ENCODE results near the gene CZIB. TPM values are rescaled to one million over a fixed set of nuclear protein-coding genes. Genes with fewer than 3 reads are reported as not detected.

The CZIB gene
- total and polyA plus RNA-seq, 2 of the 8 experiments (the other 6 are each of a cell fraction or from before 2014, with no cell fraction given) = 46.5 to 48.0 TPM

- H2BK20ac ChIP-seq (ENCODE audit: low read length) = no peak overlapping the region
- no peaks in the 10 kb centered on the region for H4K20me1 ChIP-seq (replicated peaks in 1 of 2; ENCODE audit: control insufficient read depth in 1 of 2, insufficient read depth in 2 of 2, low read length in 2 of 2)
- DNase-seq (ENCODE audit: low read depth in 1 of 2, low spot score in 2 of 2) (no peak), FAIRE-seq (no peak)
- H3K56ac ChIP-seq (replicated peaks; ENCODE audit: insufficient read length, low read depth, low read length) = no peak overlapping the region
- H4K8ac ChIP-seq (ENCODE audit: extremely low read depth, insufficient read depth, low read length) = no peak overlapping the region
- no peak overlapping the region for H2BK5ac ChIP-seq (ENCODE audit: low read depth, low read length)
- H3K27ac ChIP-seq (ENCODE audit: low read depth, low read length) = no peak overlapping the region
- H2AK5ac ChIP-seq (ENCODE audit: low read depth, low read length) = no peak overlapping the region
- H3K23me2 ChIP-seq (ENCODE audit: low read depth, low read length) = no peaks in the 10 kb centered on the region
- H2BK12ac ChIP-seq (ENCODE audit: low read depth, low read length) = no peak overlapping the region
- 76% methylated on average over 10 of the region's 10 CpGs; no CpG with 5 or more reads in 1 of the 2 experiments for WGBS, 2 experiments (ENCODE audit: extremely low coverage in 1 of 2, insufficient coverage in 1 of 2, insufficient read length in 1 of 2, insufficient replicate concordance in 2 of 2, low coverage in 1 of 2, low lambda C conversion rate in 2 of 2, missing lambda C conversion rate in 1 of 2)
- H3K23ac ChIP-seq (ENCODE audit: insufficient read length) = no peak overlapping the region
- H3K9me3 ChIP-seq (ENCODE audit: insufficient read depth in 2 of 2, low read depth in 1 of 2, low read length in 1 of 2) = no peaks in the 10 kb centered on the region
- no peaks in the 10 kb centered on the region; a peak in 1 of 7 replicates for H3K27me3 ChIP-seq (replicated peaks in 1 of 4; ENCODE audit: control insufficient read depth in 3 of 4, extremely low read depth in 1 of 4, insufficient read depth in 3 of 4, low read length in 3 of 4)
- CTCF ChIA-PET (ENCODE audit: partially characterized antibody) = interaction anchor here (0.7 to 2.0 kb wide), 7 partner anchors 9 to 288 kb away, joined by 3 to 6 read pairs (median 3); no protein-coding TSS in a partner anchor
- no peak overlapping the region for H3K4ac ChIP-seq (replicated peaks; ENCODE audit: insufficient read length, low read depth, low read length)
- H3K79me1 ChIP-seq (ENCODE audit: low read depth, low read length) = no peaks in the 10 kb centered on the region
- H4K5ac ChIP-seq (ENCODE audit: insufficient read length, low read depth, low read length) = no peak overlapping the region
- no peak overlapping the region for H2BK15ac ChIP-seq (ENCODE audit: low read length)
- H3K79me2 ChIP-seq (ENCODE audit: control insufficient read depth in 1 of 2, insufficient read depth in 2 of 2, low read length in 2 of 2) = no peaks in the 10 kb centered on the region
- H3K36me3 ChIP-seq (ENCODE audit: control insufficient read depth in 2 of 4, insufficient read depth in 4 of 4, low read length in 3 of 4) = no peaks in the 10 kb centered on the region
- no peak overlapping the region for H3K14ac ChIP-seq (ENCODE audit: insufficient read length)
- H2AFZ ChIP-seq (ENCODE audit: low read length) = no peak overlapping the region
- no peak overlapping the region for H3K9ac ChIP-seq (replicated peaks in 1 of 4; ENCODE audit: extremely low read depth in 1 of 4, low read depth in 3 of 4, low read length in 3 of 4)
- no peak overlapping the region for H3K4me3 ChIP-seq (ENCODE audit: extremely low read depth in 1 of 4, insufficient read depth in 2 of 4, low read depth in 3 of 4, low read length in 4 of 4)
- no peak overlapping the region for H3K18ac ChIP-seq (ENCODE audit: extremely low read depth, low read length)
- H4K91ac ChIP-seq (replicated peaks; ENCODE audit: insufficient read length, low read length) = no peak overlapping the region
- no peak overlapping the region for H3K4me2 ChIP-seq (ENCODE audit: insufficient read depth in 1 of 2, low read depth in 2 of 2, low read length in 2 of 2)
- no peaks in the 10 kb centered on the region for H3K4me1 ChIP-seq (replicated peaks in 1 of 4; ENCODE audit: control insufficient read depth in 3 of 4, insufficient read depth in 4 of 4, low read length in 3 of 4)
- no peak overlapping the region for H2BK120ac ChIP-seq (replicated peaks; ENCODE audit: low read depth, low read length)
- POLR2A ChIA-PET (ENCODE audit: partially characterized antibody) = no interaction called here
- TF ChIP-seq RAD21 (IDR thresholded peaks at IDR 0.05 in 1 of 2, conservative IDR thresholded peaks at IDR 0.05 in 1 of 2; ENCODE audit: low read depth in 2 of 2, low read length in 2 of 2) = peak in 1 of 2 experiments; percentile 24; a peak in 1 of 4 replicates
- TF ChIP-seq RXRA (IDR thresholded peaks at IDR 0.05; ENCODE audit: insufficient read depth, low read depth, low read length) = no peak
- no peak for TF ChIP-seq CREB1 (IDR thresholded peaks at IDR 0.05)
- no peak for TF ChIP-seq ZNF274 (IDR thresholded peaks at IDR 0.05; ENCODE audit: borderline replicate concordance, extremely low read depth, low read length)
Measured at GRCh38 chr1:53190210-53190611, 30.2 kb downstream of the CZIB start.
